Uterus (tissue), 4 donors: ENCODE data around the gene STAG2. TPM values are rescaled to one million over a fixed set of nuclear protein-coding genes. Genes with fewer than 3 reads are reported as not detected.

Source experiments
- DNase-seq, 2 donors: peaks; one replicate each; pipeline ENCODE4 v3.0.0-alpha.2; 2019 to 2020
- H3K27ac ChIP-seq, 2 donors: fragments of 200-600 bp; sonication (generic); 1 replicate in 1 of 2; 2 replicates in 1 of 2; pipeline ENCODE4 v1.5.1; 2016 to 2018
- H3K27me3 ChIP-seq, 2 donors: fragments of 200-600 bp; sonication (generic); one replicate each; pipeline ENCODE4 v1.5.1; 2018 to 2019; ENCODE audit warnings: control low read depth in 1 of 2
- H3K36me3 ChIP-seq, 2 donors: fragments of 200-600 bp; sonication (generic); one replicate each; pipeline ENCODE4 v1.5.1; 2019; ENCODE audit warnings: control low read depth in 1 of 2
- H3K4me1 ChIP-seq, 2 donors: fragments of 200-600 bp; sonication (generic); one replicate each; pipeline ENCODE4 v1.5.1; 2018 to 2019; ENCODE audit warnings: control low read depth in 1 of 2
- H3K4me3 ChIP-seq, 2 donors: fragments of 200-600 bp; sonication (generic); 1 replicate in 1 of 2; 2 replicates in 1 of 2; pipeline ENCODE4 v1.5.1; 2018 to 2019; ENCODE audit warnings: mild to moderate bottlenecking in 1 of 2
- H3K9me3 ChIP-seq, 2 donors: fragments of 200-600 bp; sonication (generic); one replicate each; pipeline ENCODE4 v1.5.1; 2019; ENCODE audit warnings: control low read depth in 1 of 2
- POLR2A ChIP-seq, 2 donors: fragments of 450-650 bp; IDR thresholded peaks; one replicate each; pipeline ENCODE4 v1.6.1; 2016; ENCODE audit warnings: antibody characterized with exemption in 2 of 2, mild to moderate bottlenecking in 1 of 2, moderate library complexity in 1 of 2
- intact Hi-C: fragments of 100-400 bp; cut with DNase I; formaldehyde crosslinking; loops from one replicate; pipeline ENCODE4 v1.15.1; 2023; ENCODE audit warnings: low total_unique reads
- total RNA-seq, 4 donors: library from RNA; depleted of rRNA in 3 of 4; stranded (reverse); fragments of >200 nt in 3 of 4; gene quantifications; one replicate each; pipeline versions ENCODE4 v1.1.0 to v1.2.4, GENCODE V29; 2014 to 2023
- TF ChIP-seq, protein P1 (sequence below), 4 experiments: fragments of 200-600 bp in 2 of 4; fragments of 450-650 bp in 2 of 4; sonication (generic) in 2 of 4; IDR thresholded peaks; one replicate each; pipeline ENCODE4 v1.5.1; 2016 to 2019; ENCODE audit warnings: antibody characterized with exemption in 4 of 4, mild to moderate bottlenecking in 2 of 4, moderate library complexity in 1 of 4
- donor health status: DM: yes; HTN: yes; CAD: no.

The STAG2 gene
- total RNA-seq, 4 donors from 2014 or later = 32.5 to 170 (median 83.4) TPM

DNA sequence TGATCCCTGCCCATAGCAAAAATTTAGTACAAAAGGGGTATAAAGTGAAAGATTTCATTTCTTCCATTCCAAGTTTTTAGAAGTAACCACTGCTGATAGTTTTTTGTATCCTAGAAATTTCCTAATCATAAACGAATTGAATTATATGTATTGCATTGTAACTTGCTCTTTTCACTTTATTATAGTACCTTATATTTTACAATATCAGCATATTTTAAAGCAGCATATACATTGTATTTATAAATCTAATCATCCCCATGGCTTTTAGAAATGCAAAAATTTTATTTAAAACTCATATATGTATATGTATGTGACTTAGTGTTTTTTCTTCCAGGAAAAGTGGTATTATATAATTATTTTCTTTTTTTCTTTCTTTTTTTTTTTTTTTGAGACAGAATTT lies 27.7 kb downstream of the STAG2 start:
- no peaks in the 10 kb centered on the region for H3K36me3 ChIP-seq

DNA sequence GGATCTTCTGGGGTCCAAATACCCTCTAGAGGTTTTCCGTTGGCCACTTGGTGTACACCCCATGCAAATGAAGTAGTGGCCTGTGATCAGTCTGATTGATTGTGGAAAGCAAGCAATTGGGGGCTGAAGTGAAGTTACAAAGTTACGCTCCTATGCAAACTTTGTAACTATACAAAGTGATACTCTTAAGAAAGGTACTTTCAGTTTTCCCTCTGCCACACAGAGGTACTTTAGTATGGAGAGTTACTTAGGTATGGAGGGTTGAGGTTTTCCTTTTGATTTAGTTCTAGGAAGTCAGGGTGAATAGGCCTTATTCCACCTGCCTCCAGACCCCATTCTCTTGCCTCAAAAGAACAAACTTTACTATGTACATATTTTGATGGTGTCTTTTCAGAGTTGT lies 28.7 kb downstream of the STAG2 start:
- intact Hi-C loops = no loop called here

More for the DNA sequence above, 27.7 kb downstream of the STAG2 start:
- H3K27me3 ChIP-seq = no peaks in the 10 kb centered on the region
- TF ChIP-seq POLR2A (IDR thresholded peaks at IDR 0.05) = no peak
- TF ChIP-seq, protein P1, sequence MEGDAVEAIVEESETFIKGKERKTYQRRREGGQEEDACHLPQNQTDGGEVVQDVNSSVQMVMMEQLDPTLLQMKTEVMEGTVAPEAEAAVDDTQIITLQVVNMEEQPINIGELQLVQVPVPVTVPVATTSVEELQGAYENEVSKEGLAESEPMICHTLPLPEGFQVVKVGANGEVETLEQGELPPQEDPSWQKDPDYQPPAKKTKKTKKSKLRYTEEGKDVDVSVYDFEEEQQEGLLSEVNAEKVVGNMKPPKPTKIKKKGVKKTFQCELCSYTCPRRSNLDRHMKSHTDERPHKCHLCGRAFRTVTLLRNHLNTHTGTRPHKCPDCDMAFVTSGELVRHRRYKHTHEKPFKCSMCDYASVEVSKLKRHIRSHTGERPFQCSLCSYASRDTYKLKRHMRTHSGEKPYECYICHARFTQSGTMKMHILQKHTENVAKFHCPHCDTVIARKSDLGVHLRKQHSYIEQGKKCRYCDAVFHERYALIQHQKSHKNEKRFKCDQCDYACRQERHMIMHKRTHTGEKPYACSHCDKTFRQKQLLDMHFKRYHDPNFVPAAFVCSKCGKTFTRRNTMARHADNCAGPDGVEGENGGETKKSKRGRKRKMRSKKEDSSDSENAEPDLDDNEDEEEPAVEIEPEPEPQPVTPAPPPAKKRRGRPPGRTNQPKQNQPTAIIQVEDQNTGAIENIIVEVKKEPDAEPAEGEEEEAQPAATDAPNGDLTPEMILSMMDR (IDR thresholded peaks at IDR 0.05) = no peak
- intact Hi-C loops = no loop called here
- no peaks in the 10 kb centered on the region for H3K4me1 ChIP-seq
- no peak overlapping the region for H3K27ac ChIP-seq
- H3K4me3 ChIP-seq = no peak overlapping the region
- H3K9me3 ChIP-seq = no peaks in the 10 kb centered on the region
- no peak for DNase-seq

DNA sequence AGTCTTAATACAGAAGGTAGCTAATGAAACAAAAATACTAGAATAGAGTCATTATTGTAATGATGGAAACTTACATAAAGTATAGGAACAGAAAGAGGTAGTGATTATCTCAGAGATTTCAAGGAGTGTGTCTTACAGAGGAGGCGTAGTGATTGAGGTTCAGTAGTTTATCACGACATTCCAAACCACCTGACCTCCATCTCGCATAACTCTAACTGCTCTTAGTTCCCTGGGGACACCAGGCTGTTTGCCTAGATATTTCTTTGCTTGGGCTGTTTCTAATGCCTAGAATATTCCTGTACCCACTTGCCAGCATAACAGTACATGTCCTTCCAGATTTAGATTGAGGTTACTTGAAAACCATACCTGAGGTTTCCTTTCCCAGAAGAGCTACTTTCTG lies 29.1 kb downstream of the STAG2 start:
- TF ChIP-seq, protein P1 (IDR thresholded peaks at IDR 0.05) = no peak
- TF ChIP-seq POLR2A (IDR thresholded peaks at IDR 0.05) = no peak
- Histone ChIP-seq H3K4me1 (no peaks in the 10 kb centered on the region), H3K9me3 (no peaks in the 10 kb centered on the region), H3K4me3 (no peak overlapping the region), H3K36me3 (no peaks in the 10 kb centered on the region), H3K27ac (no peak overlapping the region), H3K27me3 (no peaks in the 10 kb centered on the region)
- DNase-seq = no peak
- intact Hi-C loops = no loop called here

More for the DNA sequence above, 28.7 kb downstream of the STAG2 start:
- Histone ChIP-seq H3K36me3 (no peaks in the 10 kb centered on the region), H3K27me3 (no peaks in the 10 kb centered on the region), H3K9me3 (no peaks in the 10 kb centered on the region), H3K4me1 (no peaks in the 10 kb centered on the region), H3K4me3 (no peak overlapping the region), H3K27ac (no peak overlapping the region)
- no peak for DNase-seq
- TF ChIP-seq, protein P1 (IDR thresholded peaks at IDR 0.05) = no peak
- TF ChIP-seq POLR2A (IDR thresholded peaks at IDR 0.05) = no peak

DNA sequence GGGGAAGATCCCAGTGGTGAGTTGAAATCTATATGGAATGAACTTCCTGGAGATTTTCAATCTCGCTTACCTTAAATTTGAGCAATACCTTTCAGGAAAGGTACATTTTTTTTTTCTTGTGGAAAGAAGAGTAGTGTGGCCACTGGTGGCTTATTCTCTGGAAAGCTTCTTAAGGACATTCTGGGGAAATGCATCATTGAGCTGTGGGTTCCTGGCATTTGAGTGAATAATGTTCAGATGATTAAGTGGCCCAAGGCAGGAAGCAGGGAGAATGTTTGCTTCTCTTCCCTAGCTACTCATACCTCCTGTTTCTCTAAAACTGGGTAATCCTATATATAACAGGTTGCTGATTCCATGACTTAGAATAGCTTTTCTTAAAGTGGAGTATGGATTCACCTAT lies 31.8 kb downstream of the STAG2 start:
- Histone ChIP-seq H3K27me3 (no peaks in the 10 kb centered on the region), H3K4me1 (no peaks in the 10 kb centered on the region), H3K36me3 (no peaks in the 10 kb centered on the region), H3K9me3 (no peaks in the 10 kb centered on the region), H3K4me3 (no peak overlapping the region), H3K27ac (no peak overlapping the region)
- no peak for DNase-seq
- no peak for TF ChIP-seq POLR2A (IDR thresholded peaks at IDR 0.05)
- TF ChIP-seq, protein P1 (IDR thresholded peaks at IDR 0.05) = no peak
- intact Hi-C loops = no loop called here

DNA sequence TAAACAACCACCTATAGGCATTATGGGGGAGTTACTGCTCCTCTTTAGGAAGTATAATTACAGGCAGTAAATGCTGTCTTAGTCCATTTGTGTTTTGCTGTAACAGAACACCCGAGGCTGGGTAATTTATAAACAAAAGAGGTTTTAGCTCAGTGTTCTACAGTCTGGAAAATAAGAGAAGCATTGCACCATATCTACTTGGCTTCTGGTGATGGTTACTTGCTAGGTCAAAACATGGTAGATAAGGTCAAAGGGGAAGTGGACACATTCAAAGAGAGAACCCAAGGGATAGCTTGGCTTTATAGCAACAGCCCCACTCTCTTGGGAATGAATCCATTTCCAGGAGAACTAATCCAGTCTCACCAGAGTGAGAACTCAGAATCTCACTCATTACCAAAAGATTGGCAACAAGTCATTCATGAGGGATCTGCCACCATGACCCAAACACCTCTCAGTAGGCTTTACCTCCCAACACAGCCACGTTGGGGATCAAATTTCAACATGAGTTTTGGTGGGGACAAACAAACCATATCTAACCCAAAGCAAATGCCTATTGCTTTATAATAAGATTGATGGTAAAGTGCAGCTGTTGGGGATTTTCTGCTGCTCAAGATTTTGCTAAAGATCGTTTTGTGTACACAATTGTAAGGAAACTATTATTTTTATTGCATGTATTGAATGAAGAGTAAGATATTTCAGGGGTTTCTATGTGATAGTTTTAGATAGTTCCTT lies 32.6 kb downstream of the STAG2 start:
- Histone ChIP-seq H3K27me3 (no peaks in the 10 kb centered on the region), H3K9me3 (no peaks in the 10 kb centered on the region), H3K4me1 (no peaks in the 10 kb centered on the region), H3K27ac (no peak overlapping the region), H3K36me3 (no peaks in the 10 kb centered on the region), H3K4me3 (no peak overlapping the region)
- no peak for TF ChIP-seq POLR2A (IDR thresholded peaks at IDR 0.05)
- TF ChIP-seq, protein P1 (IDR thresholded peaks at IDR 0.05) = no peak
- intact Hi-C loops = no loop called here
- DNase-seq = no peak
